ENCODE data around the gene FANCE. TPM values are rescaled to one million over a fixed set of nuclear protein-coding genes. Genes with fewer than 3 reads are reported as not detected.

The FANCE gene
- total and polyA plus RNA-seq, 9 of the 15 experiments (the other 6 are each of a cell fraction or from before 2014, with no cell fraction given) = 5.7 to 30.2 (median 17.0) TPM

DNA sequence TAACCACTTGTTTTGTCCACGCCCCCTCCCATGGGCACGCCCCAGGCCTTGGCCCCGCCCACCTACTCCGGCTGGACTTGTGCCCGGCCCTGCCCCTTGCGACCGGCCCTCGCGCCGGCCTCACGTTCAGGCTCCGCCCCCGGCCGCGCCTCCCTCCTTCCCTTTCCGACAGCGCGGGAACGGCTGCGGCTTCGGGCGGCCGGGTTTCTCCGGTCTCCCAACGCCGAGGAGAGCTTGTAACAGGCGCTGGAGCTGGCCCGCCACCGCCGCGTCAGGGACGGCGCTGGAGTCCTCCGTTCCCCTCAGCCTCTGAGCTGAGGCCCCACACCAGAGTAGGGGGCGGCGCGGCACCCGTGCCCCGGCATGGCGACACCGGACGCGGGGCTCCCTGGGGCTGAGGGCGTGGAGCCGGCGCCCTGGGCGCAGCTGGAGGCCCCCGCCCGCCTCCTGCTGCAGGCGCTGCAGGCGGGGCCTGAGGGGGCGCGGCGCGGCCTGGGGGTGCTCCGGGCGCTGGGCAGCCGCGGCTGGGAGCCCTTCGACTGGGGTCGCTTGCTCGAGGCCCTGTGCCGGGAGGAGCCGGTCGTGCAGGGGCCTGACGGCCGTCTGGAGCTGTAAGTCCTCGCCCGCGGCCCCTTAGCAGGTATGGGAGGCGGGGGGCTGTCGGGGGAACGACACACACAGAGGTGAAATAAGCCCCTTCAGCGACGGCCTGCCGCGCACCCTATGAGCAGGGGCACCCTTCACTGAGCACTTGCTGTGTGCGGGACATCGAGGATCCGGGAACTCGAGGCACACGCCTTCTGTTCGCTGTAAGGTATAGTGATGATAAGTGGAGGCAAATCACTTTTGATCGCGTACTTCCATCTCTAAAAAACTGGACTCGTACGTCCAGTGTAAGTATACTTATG lies at the start of gene FANCE (continued):
- TF ChIP-seq, protein P1, sequence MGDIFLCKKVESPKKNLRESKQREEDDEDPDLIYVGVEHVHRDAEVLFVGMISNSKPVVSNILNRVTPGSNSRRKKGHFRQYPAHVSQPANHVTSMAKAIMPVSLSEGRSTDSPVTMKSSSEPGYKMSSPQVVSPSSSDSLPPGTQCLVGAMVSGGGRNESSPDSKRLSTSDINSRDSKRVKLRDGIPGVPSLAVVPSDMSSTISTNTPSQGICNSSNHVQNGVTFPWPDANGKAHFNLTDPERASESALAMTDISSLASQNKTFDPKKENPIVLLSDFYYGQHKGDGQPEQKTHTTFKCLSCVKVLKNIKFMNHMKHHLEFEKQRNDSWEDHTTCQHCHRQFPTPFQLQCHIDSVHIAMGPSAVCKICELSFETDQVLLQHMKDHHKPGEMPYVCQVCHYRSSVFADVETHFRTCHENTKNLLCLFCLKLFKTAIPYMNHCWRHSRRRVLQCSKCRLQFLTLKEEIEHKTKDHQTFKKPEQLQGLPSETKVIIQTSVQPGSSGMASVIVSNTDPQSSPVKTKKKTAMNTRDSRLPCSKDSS (IDR thresholded peaks at IDR 0.05; ENCODE audit: low read depth, partially characterized antibody) = no peak
- TF ChIP-seq, protein P2, sequence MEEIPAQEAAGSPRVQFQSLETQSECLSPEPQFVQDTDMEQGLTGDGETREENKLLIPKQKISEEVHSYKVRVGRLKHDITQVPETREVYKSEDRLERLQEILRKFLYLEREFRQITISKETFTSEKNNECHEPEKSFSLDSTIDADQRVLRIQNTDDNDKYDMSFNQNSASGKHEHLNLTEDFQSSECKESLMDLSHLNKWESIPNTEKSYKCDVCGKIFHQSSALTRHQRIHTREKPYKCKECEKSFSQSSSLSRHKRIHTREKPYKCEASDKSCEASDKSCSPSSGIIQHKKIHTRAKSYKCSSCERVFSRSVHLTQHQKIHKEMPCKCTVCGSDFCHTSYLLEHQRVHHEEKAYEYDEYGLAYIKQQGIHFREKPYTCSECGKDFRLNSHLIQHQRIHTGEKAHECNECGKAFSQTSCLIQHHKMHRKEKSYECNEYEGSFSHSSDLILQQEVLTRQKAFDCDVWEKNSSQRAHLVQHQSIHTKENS (CRISPR knock-in tag; IDR thresholded peaks at IDR 0.05) = no peak
- TF ChIP-seq ERF (CRISPR knock-in tag; IDR thresholded peaks at IDR 0.05) (0 out of 2 replicates have a peak, but pooled peaks have one; percentile 68), CREBBP (IDR thresholded peaks at IDR 0.05; ENCODE audit: low read depth, low read length) (no peak), U2AF2 (optimal IDR thresholded peaks at IDR 0.05; ENCODE audit: low read depth, low read length) (no peak), POU5F1 (IDR thresholded peaks at IDR 0.05; ENCODE audit: borderline replicate concordance, low read depth, low read length, partially characterized antibody) (no peak), CEBPG (CRISPR knock-in tag; IDR thresholded peaks at IDR 0.05) (no peak), CEBPG (tag; conservative IDR thresholded peaks at IDR 0.05 in 1 of 2, IDR thresholded peaks at IDR 0.05 in 1 of 2) (no peak), TRIM28 (IDR thresholded peaks at IDR 0.05) (no peak), ZNF507 (tag; conservative IDR thresholded peaks at IDR 0.05) (no peak), MAFK (IDR thresholded peaks at IDR 0.05; ENCODE audit: low read length) (no peak), PTBP1 (IDR thresholded peaks at IDR 0.05; ENCODE audit: low read depth, low read length) (no peak), DPF2 (IDR thresholded peaks at IDR 0.05) (no peak), ZNF830 (CRISPR knock-in tag; IDR thresholded peaks at IDR 0.05) (no peak), GTF2A2 (tag; IDR thresholded peaks at IDR 0.05) (no peak), FOXJ3 (CRISPR knock-in tag; IDR thresholded peaks at IDR 0.05) (no peak), ASH1L (IDR thresholded peaks at IDR 0.05; ENCODE audit: borderline replicate concordance, low read depth, partially characterized antibody) (no peak), FOXP1 (CRISPR knock-in tag; IDR thresholded peaks at IDR 0.05) (peak; percentile 57; the same call in 1 of the 2 replicates), ZNF778 (CRISPR knock-in tag; IDR thresholded peaks at IDR 0.05) (no peak), PHF20 (IDR thresholded peaks at IDR 0.05; ENCODE audit: partially characterized antibody) (peak; percentile 56), RNF2 (IDR thresholded peaks at IDR 0.05) (peak; percentile 53; the same call in 1 of the 2 replicates), MIER1 (IDR thresholded peaks at IDR 0.05; ENCODE audit: low read depth) (no peak)
- TF ChIP-seq, protein P3, sequence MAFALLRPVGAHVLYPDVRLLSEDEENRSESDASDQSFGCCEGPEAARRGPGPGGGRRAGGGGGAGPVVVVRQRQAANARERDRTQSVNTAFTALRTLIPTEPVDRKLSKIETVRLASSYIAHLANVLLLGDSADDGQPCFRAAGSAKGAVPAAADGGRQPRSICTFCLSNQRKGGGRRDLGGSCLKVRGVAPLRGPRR (CRISPR knock-in tag; IDR thresholded peaks at IDR 0.05) = no peak
- TF ChIP-seq, protein P4, sequence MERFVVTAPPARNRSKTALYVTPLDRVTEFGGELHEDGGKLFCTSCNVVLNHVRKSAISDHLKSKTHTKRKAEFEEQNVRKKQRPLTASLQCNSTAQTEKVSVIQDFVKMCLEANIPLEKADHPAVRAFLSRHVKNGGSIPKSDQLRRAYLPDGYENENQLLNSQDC (CRISPR knock-in tag; IDR thresholded peaks at IDR 0.05) = no peak
- TF ChIP-seq, protein P5, sequence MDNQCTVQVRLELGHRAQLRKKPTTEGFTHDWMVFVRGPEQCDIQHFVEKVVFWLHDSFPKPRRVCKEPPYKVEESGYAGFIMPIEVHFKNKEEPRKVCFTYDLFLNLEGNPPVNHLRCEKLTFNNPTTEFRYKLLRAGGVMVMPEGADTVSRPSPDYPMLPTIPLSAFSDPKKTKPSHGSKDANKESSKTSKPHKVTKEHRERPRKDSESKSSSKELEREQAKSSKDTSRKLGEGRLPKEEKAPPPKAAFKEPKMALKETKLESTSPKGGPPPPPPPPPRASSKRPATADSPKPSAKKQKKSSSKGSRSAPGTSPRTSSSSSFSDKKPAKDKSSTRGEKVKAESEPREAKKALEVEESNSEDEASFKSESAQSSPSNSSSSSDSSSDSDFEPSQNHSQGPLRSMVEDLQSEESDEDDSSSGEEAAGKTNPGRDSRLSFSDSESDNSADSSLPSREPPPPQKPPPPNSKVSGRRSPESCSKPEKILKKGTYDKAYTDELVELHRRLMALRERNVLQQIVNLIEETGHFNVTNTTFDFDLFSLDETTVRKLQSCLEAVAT (IDR thresholded peaks at IDR 0.05) = no peak
